Measurements from ENCODE around the gene VWA5A.

The VWA5A gene

DNA sequence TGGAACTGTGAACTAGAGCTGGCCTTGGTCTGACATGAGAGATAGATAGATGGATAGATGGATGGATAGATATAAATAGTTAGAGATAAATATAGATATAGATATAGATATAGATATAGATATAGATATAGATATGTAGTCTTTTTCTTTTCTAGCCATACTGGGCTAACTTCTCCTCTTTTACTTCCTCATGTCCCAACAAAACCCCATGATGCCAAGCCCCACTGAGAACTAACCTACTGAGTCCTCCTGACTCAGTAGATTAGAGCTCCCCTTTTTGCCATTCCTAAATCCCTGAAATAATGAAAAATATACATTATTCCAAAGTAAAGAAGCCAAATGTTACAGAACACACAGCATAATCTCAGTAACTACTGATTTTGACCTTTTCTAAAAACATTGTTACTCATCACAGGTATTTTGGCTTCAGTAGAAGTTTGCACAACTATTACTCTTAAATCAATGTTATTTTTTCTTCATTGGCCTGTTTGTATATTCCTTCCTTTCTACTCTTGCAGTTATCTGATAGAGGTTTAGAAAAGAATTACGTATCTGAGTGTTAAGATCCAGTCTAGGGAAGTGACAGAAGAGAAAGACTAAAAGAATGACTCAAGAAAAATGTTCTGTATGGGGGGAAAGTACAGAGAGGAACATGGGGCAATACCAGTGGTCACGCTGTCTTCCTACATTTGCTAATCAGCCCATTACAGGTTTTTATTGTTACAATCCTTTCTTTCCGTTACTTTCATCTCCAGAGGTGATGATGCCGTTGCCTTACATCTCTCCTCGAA, 61.9 kb downstream of the VWA5A start:
- Histone ChIP-seq H3K9ac (ENCODE audit: low read length) (no peak overlapping the region), H3K36me3 (ENCODE audit: control insufficient read depth, insufficient read depth, low read length) (no peaks in the 10 kb centered on the region), H3K27ac (ENCODE audit: low read depth, low read length) (no peak overlapping the region), H3K27me3 (ENCODE audit: control insufficient read depth, insufficient read depth, low read length) (no peaks in the 10 kb centered on the region), H3K4me1 (ENCODE audit: control insufficient read depth, insufficient read depth, low read length) (no peaks in the 10 kb centered on the region), H3K4me3 (ENCODE audit: low read length) (no peak overlapping the region)

DNA sequence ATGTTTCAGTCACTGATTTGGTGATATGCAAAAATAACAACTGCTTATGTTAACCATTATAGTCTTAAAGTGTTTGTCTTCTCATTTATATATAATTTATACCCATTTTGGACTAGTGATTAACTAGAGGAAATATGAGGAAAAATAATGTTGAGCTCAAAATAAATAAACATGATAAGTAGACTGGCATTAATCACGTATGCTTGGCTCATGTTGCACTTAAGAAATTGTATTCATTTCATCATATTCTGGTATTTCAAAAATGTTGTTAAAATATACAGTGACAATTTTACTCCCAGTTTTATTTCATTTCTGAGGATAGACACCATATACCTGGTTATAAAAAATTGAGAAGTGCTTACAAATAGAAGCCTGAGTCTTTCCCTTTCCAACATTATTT, 64.1 kb downstream of the VWA5A start:
- H3K36me3 ChIP-seq (ENCODE audit: control insufficient read depth, insufficient read depth, low read length): no peaks in the 10 kb centered on the region
- H3K4me3 ChIP-seq (ENCODE audit: low read length): no peak overlapping the region
- no peaks in the 10 kb centered on the region for H3K27me3 ChIP-seq (ENCODE audit: control insufficient read depth, insufficient read depth, low read length)
- no peaks in the 10 kb centered on the region for H3K4me1 ChIP-seq (ENCODE audit: control insufficient read depth, insufficient read depth, low read length)
- no peak overlapping the region for H3K9ac ChIP-seq (ENCODE audit: low read length)
- H3K27ac ChIP-seq (ENCODE audit: low read depth, low read length): no peak overlapping the region

DNA sequence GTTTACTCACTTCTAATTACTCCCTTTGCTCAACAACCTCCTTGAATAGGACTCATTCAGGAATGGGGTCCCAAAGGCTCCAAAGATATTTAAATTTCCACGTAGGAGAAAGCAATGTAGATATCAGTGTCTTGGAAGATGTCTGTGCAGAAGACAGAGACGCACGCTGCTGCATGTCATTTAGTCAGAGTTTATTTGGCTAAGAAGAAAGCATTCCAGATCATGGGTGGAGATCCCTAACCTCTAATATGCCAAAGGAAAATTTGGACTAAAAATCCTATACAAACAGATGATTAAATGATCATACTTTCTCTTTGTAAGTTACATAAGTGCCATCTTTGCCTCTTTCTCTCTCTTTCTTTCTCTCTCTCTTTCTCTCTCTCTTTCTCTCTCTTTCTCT, 67.8 kb downstream of the VWA5A start, which contains the start of gene OR10D3:
TSS of gene OR10D3 (plus strand) at position 278 of the 400 bp plus-strand sequence. CDS start 1,925 bp downstream, outside the sequence.
- H3K9ac ChIP-seq (ENCODE audit: low read length): no peak within 1 kb of the TSS
- H3K4me3 ChIP-seq (ENCODE audit: low read length): no peak within 1 kb of the TSS
- no peaks in the 10 kb centered on the region for H3K4me1 ChIP-seq (ENCODE audit: control insufficient read depth, insufficient read depth, low read length)
- H3K27ac ChIP-seq (ENCODE audit: low read depth, low read length): no peak within 1 kb of the TSS
- no peaks in the 10 kb centered on the region for H3K36me3 ChIP-seq (ENCODE audit: control insufficient read depth, insufficient read depth, low read length)
- H3K27me3 ChIP-seq (ENCODE audit: control insufficient read depth, insufficient read depth, low read length): no peaks in the 10 kb centered on the region

DNA sequence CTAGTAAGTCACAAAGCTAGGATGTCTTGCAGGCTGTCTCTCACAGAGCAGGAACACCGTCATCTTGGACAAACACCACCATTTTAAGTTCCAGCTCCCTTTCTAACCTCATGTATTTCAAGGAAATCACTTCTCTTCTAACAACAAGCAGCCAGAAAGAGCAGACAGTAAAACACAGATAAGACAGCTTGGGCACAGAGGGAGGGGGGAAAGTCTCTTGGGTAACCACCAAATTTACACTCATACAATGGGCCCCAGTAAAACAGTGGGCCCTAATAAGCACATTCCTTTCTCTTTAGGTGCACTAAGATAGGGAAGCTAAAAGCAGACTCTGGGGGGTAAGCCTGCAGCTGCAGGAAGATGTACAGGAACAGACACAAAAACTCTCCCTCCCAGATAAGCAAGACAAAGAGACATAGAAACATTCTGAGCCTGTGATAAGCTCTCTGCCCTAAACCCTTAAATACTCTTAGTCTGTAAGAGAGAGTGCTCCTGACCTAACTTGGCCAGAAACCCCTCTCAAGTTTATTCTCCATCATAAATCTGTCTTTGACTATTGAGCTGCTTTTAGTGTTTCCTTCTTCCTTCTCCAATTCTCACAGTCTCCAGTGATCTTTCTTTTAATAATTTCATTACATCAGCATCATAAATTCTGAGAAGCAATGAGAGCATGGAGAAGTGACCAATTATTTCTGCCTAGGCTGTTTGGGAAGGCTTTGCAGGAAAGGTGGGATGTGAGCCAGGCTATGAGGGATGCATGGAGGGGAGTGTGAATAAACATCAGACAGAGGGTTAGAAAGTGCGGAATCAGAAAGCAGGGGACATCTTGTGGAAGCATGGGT, 75.3 kb downstream of the VWA5A start:
- Histone ChIP-seq H3K27me3 (ENCODE audit: control insufficient read depth, insufficient read depth, low read length) (no peaks in the 10 kb centered on the region), H3K27ac (ENCODE audit: low read depth, low read length) (no peak overlapping the region), H3K9ac (ENCODE audit: low read length) (no peak overlapping the region)

DNA sequence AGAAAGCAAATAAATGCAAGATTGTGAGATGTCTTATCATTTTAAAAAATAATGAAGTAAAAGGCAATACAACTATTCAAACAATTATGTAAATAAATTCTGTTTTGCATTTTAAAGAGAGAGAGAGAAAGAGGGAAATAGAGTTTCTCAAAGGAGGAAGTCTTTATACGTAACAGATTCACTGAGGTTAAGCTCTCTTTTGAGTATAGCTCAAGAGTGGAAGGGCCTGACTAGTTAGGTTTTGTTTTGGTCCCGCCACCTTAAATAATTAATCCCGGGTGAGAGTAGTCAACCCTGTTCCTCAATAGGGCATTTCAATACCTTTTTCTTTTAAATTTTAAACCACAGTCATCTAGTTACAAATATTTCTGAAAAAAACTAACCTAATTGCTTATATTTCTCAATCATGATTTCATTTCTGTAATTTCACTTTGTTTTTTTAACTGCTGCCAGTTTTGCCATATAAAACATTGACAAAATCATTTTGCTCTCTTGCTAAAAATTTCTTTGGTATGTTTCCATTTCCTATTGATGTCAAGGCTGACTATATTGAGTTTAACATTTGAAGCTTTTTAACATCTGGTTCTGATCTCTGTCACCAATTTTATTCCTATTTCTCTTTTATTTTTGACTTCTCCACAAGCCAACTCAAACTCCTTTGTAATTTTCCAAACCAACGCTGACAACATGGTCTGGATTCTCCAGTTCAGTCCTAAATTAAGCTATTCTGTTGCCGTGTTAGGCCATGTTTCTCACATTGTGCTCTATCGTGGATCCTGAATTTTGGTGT, 78.2 kb downstream of the VWA5A start:
- Histone ChIP-seq H3K4me3 (ENCODE audit: low read length) (no peak overlapping the region), H3K36me3 (ENCODE audit: control insufficient read depth, insufficient read depth, low read length) (no peaks in the 10 kb centered on the region), H3K4me1 (ENCODE audit: control insufficient read depth, insufficient read depth, low read length) (no peaks in the 10 kb centered on the region), H3K27me3 (ENCODE audit: control insufficient read depth, insufficient read depth, low read length) (no peaks in the 10 kb centered on the region), H3K9ac (ENCODE audit: low read length) (no peak overlapping the region), H3K27ac (ENCODE audit: low read depth, low read length) (no peak overlapping the region)

More for the DNA sequence above, 75.3 kb downstream of the VWA5A start:
- H3K4me1 ChIP-seq (ENCODE audit: control insufficient read depth, insufficient read depth, low read length): no peaks in the 10 kb centered on the region
- no peak overlapping the region for H3K4me3 ChIP-seq (ENCODE audit: low read length)
- no peaks in the 10 kb centered on the region for H3K36me3 ChIP-seq (ENCODE audit: control insufficient read depth, insufficient read depth, low read length)

DNA sequence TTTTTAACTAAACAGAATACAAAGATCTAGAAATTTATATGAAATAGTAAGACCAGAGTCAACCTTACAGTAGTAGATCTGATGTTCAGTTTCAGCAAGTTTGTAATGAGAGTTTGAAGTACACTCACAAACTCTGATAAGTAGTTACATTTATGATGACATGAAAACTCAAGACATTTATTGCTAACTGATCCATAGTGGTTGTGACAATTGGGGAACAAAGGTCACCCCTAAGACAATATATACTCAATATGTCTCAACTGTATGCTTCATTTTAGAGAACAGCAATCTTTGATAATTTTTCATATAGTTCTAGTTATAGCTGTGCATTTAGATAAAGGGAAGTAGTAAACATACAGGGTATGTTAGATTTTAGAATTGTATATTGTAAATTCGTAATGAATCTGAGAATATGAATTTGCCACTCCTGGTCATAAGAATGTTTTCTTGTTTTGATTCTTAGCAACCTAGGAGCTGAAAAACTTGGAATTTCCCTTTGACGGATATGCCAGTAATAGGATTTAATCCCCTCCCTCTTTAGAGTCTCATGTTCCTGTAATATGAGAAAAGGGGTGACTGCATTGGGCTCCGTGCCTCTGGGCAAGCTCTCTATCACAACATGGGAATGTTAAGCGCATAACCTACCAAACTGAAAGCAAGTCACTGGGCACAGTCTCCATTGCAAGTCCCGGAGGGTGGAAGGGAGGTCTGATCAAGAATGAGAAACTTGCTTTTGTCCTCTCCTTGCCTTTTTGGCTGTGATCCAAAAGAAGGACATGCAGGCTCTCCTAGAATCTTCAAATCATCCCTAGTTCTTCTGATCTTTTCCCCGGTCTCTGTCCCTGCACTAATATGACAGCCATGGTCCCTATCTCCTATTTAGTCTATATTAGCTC, 79.3 kb downstream of the VWA5A start:
- Histone ChIP-seq H3K27ac (ENCODE audit: low read depth, low read length) (no peak overlapping the region), H3K9ac (ENCODE audit: low read length) (no peak overlapping the region), H3K36me3 (ENCODE audit: control insufficient read depth, insufficient read depth, low read length) (no peaks in the 10 kb centered on the region), H3K4me1 (ENCODE audit: control insufficient read depth, insufficient read depth, low read length) (no peaks in the 10 kb centered on the region), H3K27me3 (ENCODE audit: control insufficient read depth, insufficient read depth, low read length) (no peaks in the 10 kb centered on the region), H3K4me3 (ENCODE audit: low read length) (no peak overlapping the region)

DNA sequence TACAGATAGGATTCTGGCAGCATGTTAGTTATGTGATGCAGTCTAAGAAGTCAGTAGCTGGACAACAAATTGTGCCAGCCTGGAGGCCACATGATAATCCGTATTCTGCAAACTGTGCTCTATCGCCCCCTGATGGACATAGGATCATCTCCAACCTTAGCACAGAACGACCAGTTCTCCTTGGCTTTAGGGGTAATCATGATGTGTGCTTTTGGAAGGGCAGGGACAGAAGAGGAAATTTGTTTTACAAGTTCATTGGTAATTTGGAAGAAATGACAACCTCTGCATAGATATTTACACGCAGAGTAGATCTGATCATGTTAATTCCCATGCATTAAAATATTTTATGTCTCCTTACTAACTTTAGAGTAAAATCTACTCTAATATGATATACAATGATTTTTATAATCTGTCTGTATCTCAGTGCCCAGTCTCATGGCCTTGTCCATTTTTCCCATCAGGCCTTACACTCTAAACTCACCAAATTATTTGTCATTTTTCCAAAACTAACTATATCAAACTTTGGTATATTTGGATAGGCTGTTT, 80.0 kb downstream of the VWA5A start:
- H3K9ac ChIP-seq (ENCODE audit: low read length): no peak overlapping the region
- no peak overlapping the region for H3K4me3 ChIP-seq (ENCODE audit: low read length)
- no peaks in the 10 kb centered on the region for H3K27me3 ChIP-seq (ENCODE audit: control insufficient read depth, insufficient read depth, low read length)
- no peaks in the 10 kb centered on the region for H3K4me1 ChIP-seq (ENCODE audit: control insufficient read depth, insufficient read depth, low read length)
- H3K36me3 ChIP-seq (ENCODE audit: control insufficient read depth, insufficient read depth, low read length): no peaks in the 10 kb centered on the region
- H3K27ac ChIP-seq (ENCODE audit: low read depth, low read length): no peak overlapping the region

Measured in rectal smooth muscle tissue (tissue), 1 donor.